AG10803 (cell line): ENCODE data around the gene FCN1.
"Not testable (repeated sequence)": the region's sequence is repeated elsewhere in the genome, so short reads cannot be mapped to it uniquely, and the experiment has no call there.

Experiments used
- DNase-seq: peaks from one replicate; pipeline ENCODE4 v3.0.0; 2010; ENCODE audit warnings: low read depth
- H3K4me3 ChIP-seq: 2 replicates; pipeline ENCODE4 v1.5.1; 2011; ENCODE audit warnings: mild to moderate bottlenecking, low read length, control low read depth
- TF ChIP-seq, protein P1 (sequence below): conservative IDR thresholded peaks from 2 replicates; pipeline ENCODE4 v1.5.1; 2011; ENCODE audit warnings: mild to moderate bottlenecking, low read length, control low read depth, inconsistent platforms

FCN1 gene

DNA sequence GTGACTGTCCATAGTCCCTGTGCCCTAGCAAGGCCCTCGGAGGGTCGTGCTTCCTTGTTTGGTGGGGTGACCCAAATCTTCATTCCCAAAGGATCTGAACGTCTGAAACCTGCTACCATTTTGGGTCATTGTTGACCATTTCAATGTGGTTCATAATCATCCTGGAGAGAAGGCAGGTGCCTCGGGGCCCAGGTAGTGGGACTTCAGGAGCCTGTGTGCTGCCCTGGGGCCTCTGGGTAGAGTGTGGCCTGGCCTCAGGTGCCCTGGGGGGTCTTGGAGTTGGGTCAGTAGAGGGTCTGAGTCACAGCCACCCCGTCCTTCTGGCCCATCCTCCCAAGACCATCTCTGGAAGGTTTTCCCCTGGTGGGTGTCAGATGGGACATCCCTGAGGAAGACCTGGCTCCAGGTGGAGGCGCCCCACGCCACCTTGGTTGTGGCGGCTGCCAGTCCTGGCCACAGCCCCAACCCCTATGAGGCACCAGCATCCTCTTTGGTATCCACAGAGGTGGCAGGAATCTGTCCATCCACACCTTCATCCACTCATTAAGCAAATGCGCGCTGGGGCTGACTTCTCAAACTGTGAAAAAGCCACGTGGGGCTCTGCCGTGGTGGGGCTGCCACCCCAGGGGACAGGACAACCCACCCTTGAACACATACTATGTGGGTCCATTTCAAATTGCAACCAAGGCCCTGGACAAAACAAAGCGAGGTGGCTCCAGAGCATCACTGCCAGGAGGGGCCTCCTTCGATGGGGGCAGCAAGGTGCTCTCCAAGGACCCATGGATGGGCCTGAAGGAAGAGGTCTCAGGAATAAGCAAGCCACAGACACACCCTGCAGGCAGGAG lies 41.6 kb upstream of the FCN1 start:
- DNase-seq: no peak
- TF ChIP-seq, protein P1, sequence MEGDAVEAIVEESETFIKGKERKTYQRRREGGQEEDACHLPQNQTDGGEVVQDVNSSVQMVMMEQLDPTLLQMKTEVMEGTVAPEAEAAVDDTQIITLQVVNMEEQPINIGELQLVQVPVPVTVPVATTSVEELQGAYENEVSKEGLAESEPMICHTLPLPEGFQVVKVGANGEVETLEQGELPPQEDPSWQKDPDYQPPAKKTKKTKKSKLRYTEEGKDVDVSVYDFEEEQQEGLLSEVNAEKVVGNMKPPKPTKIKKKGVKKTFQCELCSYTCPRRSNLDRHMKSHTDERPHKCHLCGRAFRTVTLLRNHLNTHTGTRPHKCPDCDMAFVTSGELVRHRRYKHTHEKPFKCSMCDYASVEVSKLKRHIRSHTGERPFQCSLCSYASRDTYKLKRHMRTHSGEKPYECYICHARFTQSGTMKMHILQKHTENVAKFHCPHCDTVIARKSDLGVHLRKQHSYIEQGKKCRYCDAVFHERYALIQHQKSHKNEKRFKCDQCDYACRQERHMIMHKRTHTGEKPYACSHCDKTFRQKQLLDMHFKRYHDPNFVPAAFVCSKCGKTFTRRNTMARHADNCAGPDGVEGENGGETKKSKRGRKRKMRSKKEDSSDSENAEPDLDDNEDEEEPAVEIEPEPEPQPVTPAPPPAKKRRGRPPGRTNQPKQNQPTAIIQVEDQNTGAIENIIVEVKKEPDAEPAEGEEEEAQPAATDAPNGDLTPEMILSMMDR: no peak

DNA sequence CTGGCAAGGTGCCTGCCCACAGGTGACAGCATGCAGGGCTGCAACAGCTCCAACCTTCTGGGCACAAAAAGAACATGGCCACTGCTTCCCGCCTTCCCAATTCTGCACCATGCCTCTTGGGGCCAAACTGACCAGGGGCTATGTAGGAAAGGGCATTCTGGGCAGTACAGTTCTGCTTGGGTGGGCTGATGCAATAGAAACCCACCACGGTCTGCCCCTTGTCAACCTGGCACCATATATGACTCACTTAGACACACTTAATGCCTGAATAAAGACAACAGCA lies 40.2 kb upstream of the FCN1 start:
- TF ChIP-seq, protein P1: no peak
- no peak for DNase-seq

More for the DNA sequence above, 41.6 kb upstream of the FCN1 start:
- H3K4me3 ChIP-seq: no peak overlapping the region

DNA sequence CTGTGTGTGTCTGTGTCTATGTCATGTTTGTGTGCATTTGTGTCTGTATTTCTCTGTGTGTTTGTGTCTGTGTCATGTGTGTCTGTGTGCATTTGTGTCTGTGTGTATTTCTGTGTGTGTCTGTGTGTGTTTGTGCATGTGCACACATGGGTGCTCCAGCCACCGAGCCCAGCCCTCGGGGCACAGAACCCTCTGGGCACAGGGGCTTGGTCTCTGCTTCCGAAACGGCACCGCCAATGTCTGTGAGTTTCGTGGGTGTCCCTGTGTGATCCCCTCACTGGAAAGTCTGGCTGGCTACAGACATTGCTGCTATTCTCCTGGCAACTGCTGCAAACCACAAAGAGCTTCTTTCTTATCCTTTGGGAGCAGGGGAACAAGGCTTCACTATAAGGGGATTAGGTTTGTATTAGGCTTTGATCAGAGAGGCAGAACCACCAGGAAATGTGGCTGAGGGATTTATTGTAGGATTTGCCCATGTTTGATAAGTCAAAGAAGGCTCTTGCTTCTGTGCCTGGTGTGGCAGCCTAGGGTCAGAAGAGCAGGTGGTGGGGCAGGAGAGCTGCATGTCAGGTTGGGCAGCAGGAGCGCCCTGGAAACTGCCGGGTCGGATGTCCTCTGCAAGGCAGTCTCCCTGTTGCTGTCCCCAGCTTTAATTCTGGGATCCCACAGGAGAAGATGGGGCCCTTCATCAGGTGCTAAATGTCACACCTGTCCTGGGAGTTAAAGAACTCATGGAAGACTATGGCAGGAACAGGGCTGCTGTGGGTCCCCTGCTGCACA lies 39.6 kb upstream of the FCN1 start:
- DNase-seq: no peak
- no peak overlapping the region for H3K4me3 ChIP-seq
- TF ChIP-seq, protein P1: no peak

More for the DNA sequence above, 40.2 kb upstream of the FCN1 start:
- H3K4me3 ChIP-seq: no peak overlapping the region

DNA sequence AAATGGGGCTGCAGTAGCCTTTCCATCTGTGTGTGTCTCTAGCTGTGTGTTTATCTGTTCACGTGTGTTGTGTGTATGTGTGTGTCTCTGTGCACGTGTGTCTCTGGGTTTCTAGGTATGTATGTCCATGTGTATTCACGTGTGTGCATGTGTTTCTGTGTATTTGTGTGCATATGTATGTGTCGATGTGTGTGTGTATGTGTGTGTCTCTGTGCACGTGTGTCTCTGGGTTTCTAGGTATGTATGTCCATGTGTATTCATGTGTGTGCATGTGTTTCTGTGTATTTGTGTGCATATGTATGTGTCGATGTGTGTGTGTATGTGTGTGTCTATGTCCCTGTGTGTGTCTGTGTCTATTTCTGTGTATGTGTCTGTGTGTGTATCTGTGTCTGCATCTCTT lies 38.7 kb upstream of the FCN1 start:
- not testable (repeated sequence) for DNase-seq, H3K4me3 ChIP-seq

DNA sequence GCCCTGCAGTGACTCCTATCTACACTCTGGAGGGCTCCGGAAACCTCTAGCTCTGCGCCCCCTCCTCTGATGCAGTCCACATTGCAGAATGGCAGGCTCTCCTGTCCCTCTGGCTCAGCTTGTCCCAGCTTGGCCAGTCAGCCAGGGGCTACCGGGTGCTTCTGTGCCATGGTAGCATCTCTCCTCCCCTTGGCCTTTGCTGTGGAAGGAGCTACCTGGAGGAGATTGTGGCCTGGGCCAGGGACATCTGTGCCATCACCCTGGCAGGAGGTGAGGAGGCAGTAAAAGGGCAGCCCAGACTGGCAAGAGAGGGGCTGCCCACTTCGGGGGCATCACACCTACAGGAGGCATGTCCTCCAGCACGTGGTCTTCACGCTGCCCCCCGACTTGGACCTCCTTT lies 38.1 kb upstream of the FCN1 start:
- TF ChIP-seq, protein P1: no peak
- no peak overlapping the region for H3K4me3 ChIP-seq
- DNase-seq: no peak

DNA sequence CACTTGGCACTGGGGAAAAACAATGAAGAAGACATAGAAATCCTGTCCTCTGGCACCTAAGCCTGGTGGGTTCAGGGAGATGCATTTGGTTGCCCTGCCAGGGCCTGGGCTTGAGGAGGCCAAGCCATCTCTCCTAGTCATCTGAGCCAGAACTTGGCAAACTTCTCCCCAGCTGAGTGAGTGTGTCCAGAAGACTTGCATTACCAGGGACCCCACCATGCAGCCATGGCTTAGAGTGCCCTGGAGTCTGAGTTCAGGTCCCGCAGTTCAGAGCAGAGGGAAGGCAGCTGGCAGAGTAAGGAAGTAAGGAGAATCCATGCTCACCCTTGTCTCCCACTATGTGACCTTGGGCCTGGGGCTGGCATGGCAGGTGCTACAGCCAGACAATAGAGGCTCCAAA lies 37.4 kb upstream of the FCN1 start:
- TF ChIP-seq, protein P1: no peak
- DNase-seq: no peak
- no peak overlapping the region for H3K4me3 ChIP-seq

DNA sequence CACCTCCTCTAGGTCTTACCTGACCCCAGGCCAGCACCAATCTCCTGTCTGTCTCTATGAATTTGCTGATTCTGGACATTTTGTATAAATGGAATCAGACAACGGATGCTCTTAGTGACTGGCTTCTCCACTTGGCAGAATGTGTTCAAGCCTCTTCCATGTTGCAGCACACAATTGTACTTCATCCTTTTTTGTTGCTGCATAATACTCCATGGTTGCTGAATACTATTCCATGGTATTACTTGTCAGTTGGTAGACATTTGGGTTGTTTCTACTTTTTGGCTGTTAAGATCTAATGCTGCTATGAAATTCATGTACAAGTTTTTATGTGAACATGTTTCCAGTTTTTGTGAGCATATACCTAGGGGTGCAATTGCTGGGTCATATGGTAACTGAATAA lies 34.3 kb upstream of the FCN1 start:
- no peak overlapping the region for H3K4me3 ChIP-seq
- DNase-seq: no peak
- TF ChIP-seq, protein P1: no peak
